ENCODE measurements around the gene FRMPD2. TPM values are rescaled to one million over a fixed set of nuclear protein-coding genes. Genes with fewer than 3 reads are reported as not detected.

Gene FRMPD2
- total and polyA plus RNA-seq, 2 of the 4 experiments (the other 2 are of a cell fraction): 0.18 TPM; not detected in 1

- no peak for DNase-seq
- no peak overlapping the region for H2AK5ac ChIP-seq (ENCODE audit: low read depth, low read length)
- ChIA-PET CTCF (no interaction called here), POLR2A (ENCODE audit: unreplicated experiment) (interaction anchor here (0.9 kb wide), 1 partner anchor 15 kb away, joined by 5 read pairs; no protein-coding TSS in a partner anchor)
- intact Hi-C loops (cut with micrococcal nuclease) (no loop called here), in situ Hi-C loops (cut with MboI; ENCODE audit: low sequenced_read_pairs) (loop anchor here (25.0 kb wide), 1 partner anchor 287 kb away; no protein-coding TSS in a partner anchor), dilution Hi-C loops (cut with HindIII; ENCODE audit: low sequenced_read_pairs, unreplicated experiment) (no loop called here)
- no peak overlapping the region for H3K27ac ChIP-seq (ENCODE audit: insufficient read depth, low read length)
- H4K20me1 ChIP-seq (ENCODE audit: insufficient read depth, low read length): no peaks in the 10 kb centered on the region
- H3K4me3 ChIP-seq (ENCODE audit: insufficient read depth, low read depth, low read length): no peak overlapping the region
- H4K8ac ChIP-seq (ENCODE audit: low read depth in 2 of 2, low read length in 2 of 2): no peak overlapping the region
- no peak overlapping the region for H2BK15ac ChIP-seq (ENCODE audit: low read depth, low read length)
- ATAC-seq (ENCODE audit: low read depth): no peak
- H3K18ac ChIP-seq (ENCODE audit: low read depth, low read length): no peak overlapping the region
- no peaks in the 10 kb centered on the region for H3K9me3 ChIP-seq (ENCODE audit: control insufficient read depth, insufficient read depth, low read length)
- H4K91ac ChIP-seq (ENCODE audit: insufficient read depth, low read depth, low read length): no peak overlapping the region
- no peak overlapping the region for H3K56ac ChIP-seq (ENCODE audit: extremely low read depth, insufficient read depth, low read length)
- no peak overlapping the region for H2AK9ac ChIP-seq (replicated peaks; ENCODE audit: low read depth, low read length, poor library complexity)
- no peak overlapping the region for H4K5ac ChIP-seq (ENCODE audit: low read depth, low read length)
- H3K36me3 ChIP-seq (ENCODE audit: control insufficient read depth, insufficient read depth, low read length): no peaks in the 10 kb centered on the region
- peaks cover 11% of the 10 kb centered on the region for H3K27me3 ChIP-seq (ENCODE audit: control insufficient read depth, insufficient read depth, low read length)
- no peaks in the 10 kb centered on the region for H3K79me1 ChIP-seq (ENCODE audit: low read depth in 1 of 2, low read length in 2 of 2)
- H2BK5ac ChIP-seq (ENCODE audit: low read depth, low read length, poor library complexity, severe bottlenecking): no peak overlapping the region
- BruUV-seq (replicated peaks): no TSS peak
- no peaks in the 10 kb centered on the region for H3K4me1 ChIP-seq (ENCODE audit: control insufficient read depth, insufficient read depth, low read length)
- H3K4ac ChIP-seq (ENCODE audit: low read depth, low read length): no peak overlapping the region
- H2BK120ac ChIP-seq (ENCODE audit: low read depth, low read length): no peak overlapping the region
- 40% methylated on average over 1 of the region's 5 CpGs; no CpG with 5 or more reads in 1 of the 2 experiments for WGBS, 2 experiments (ENCODE audit: extremely low coverage in 2 of 2, insufficient read length in 1 of 2)
- no peak overlapping the region for H3K9ac ChIP-seq (ENCODE audit: low read depth, low read length)
- no peak overlapping the region for H3K4me2 ChIP-seq (ENCODE audit: low read depth, low read length)
- no peaks in the 10 kb centered on the region for H3K9me1 ChIP-seq (ENCODE audit: insufficient read depth, low read length)
- TF ChIP-seq BHLHE40 (IDR thresholded peaks at IDR 0.05; ENCODE audit: low read depth, low read length): no peak
- no peak for TF ChIP-seq CEBPB (IDR thresholded peaks at IDR 0.05; ENCODE audit: low read depth, low read length)
- no peak for TF ChIP-seq MXI1 (IDR thresholded peaks at IDR 0.05; ENCODE audit: borderline replicate concordance, low read depth, low read length)
- no peak for TF ChIP-seq MAZ (IDR thresholded peaks at IDR 0.05; ENCODE audit: borderline replicate concordance, low read depth, low read length)
- no peak for TF ChIP-seq ELK1 (IDR thresholded peaks at IDR 0.05; ENCODE audit: borderline replicate concordance, low read depth, low read length)
- TF ChIP-seq NFE2L2 (IDR thresholded peaks at IDR 0.05; ENCODE audit: low read depth, low read length): no peak
- no peak for TF ChIP-seq RAD21 (IDR thresholded peaks at IDR 0.05; ENCODE audit: low read length)
- no peak for TF ChIP-seq SMC3 (IDR thresholded peaks at IDR 0.05; ENCODE audit: low read depth, low read length)
- TF ChIP-seq RFX5 (IDR thresholded peaks at IDR 0.05; ENCODE audit: low read depth, low read length): no peak
- no peak for TF ChIP-seq USF2 (IDR thresholded peaks at IDR 0.05; ENCODE audit: low read depth, low read length)
- TF ChIP-seq FOS (IDR thresholded peaks at IDR 0.05; ENCODE audit: low read depth, low read length): no peak
- no peak for TF ChIP-seq MAFK (IDR thresholded peaks at IDR 0.05; ENCODE audit: low read depth, low read length)
- TF ChIP-seq RCOR1 (IDR thresholded peaks at IDR 0.05; ENCODE audit: insufficient replicate concordance, low read length): no peak
- no peak for TF ChIP-seq CTCF (conservative IDR thresholded peaks at IDR 0.05; ENCODE audit: low read depth, low read length)
- no peak for TF ChIP-seq CHD1 (IDR thresholded peaks at IDR 0.05; ENCODE audit: low read depth, low read length)
- TF ChIP-seq POLR2A (IDR thresholded peaks at IDR 0.05; ENCODE audit: low read depth, low read length): no peak
- H2AFZ ChIP-seq (replicated peaks; ENCODE audit: low read length, poor library complexity): no peak overlapping the region
- no peak overlapping the region for H3K14ac ChIP-seq (replicated peaks; ENCODE audit: low read depth, low read length)
- no peak overlapping the region for H3K23ac ChIP-seq (ENCODE audit: low read depth, low read length)
- H2BK20ac ChIP-seq (ENCODE audit: low read depth, low read length): no peak overlapping the region
These were observed 49.4 kb downstream of the FRMPD2 start for GRCh38 chr10:48224979-48225560.
